ENCODE measurements around the gene PACC1.
"Not testable (repeated sequence)": the region's sequence is repeated elsewhere in the genome, so short reads cannot be mapped to it uniquely, and the experiment has no call there.

The PACC1 gene

GRCh38 chr1:212401838-212402582 lies 12.7 kb downstream of the PACC1 start:
- in situ Hi-C loops (cut with MboI; ENCODE audit: low sequenced_read_pairs), result no loop called here

GRCh38 chr1:212401042-212401441 lies 13.6 kb downstream of the PACC1 start:
- in situ Hi-C loops (cut with MboI; ENCODE audit: low sequenced_read_pairs), result no loop called here

- in situ Hi-C loops (cut with MboI; ENCODE audit: low sequenced_read_pairs), result no loop called here
Observed at GRCh38 chr1:212397171-212397570, 17.5 kb downstream of the PACC1 start.

GRCh38 chr1:212396638-212397037 lies 18.0 kb downstream of the PACC1 start:
- in situ Hi-C loops (cut with MboI; ENCODE audit: low sequenced_read_pairs), result no loop called here

GRCh38 chr1:212395678-212396437 lies 18.8 kb downstream of the PACC1 start:
- in situ Hi-C loops (cut with MboI; ENCODE audit: low sequenced_read_pairs), result not testable (repeated sequence)

- in situ Hi-C loops (cut with MboI; ENCODE audit: low sequenced_read_pairs), result no loop called here
Observed at GRCh38 chr1:212388985-212389716, 25.5 kb downstream of the PACC1 start.

GRCh38 chr1:212386029-212386428 lies 28.7 kb downstream of the PACC1 start:
- in situ Hi-C loops (cut with MboI; ENCODE audit: low sequenced_read_pairs), result no loop called here

- in situ Hi-C loops (cut with MboI; ENCODE audit: low sequenced_read_pairs), result no loop called here
Observed at GRCh38 chr1:212381397-212382035, 33.2 kb downstream of the PACC1 start.

- in situ Hi-C loops (cut with MboI; ENCODE audit: low sequenced_read_pairs), result no loop called here
Observed at GRCh38 chr1:212379366-212379765, 35.3 kb downstream of the PACC1 start.

- in situ Hi-C loops (cut with MboI; ENCODE audit: low sequenced_read_pairs), result no loop called here
Observed at GRCh38 chr1:212377644-212378043, 37.0 kb downstream of the PACC1 start.

GRCh38 chr1:212375986-212376385 lies 38.7 kb downstream of the PACC1 start:
- in situ Hi-C loops (cut with MboI; ENCODE audit: low sequenced_read_pairs), result no loop called here

GRCh38 chr1:212368073-212368484 lies 46.6 kb downstream of the PACC1 start:
- in situ Hi-C loops (cut with MboI; ENCODE audit: low sequenced_read_pairs), result loop anchor here (25.0 kb wide), 2 partner anchors 306 to 681 kb away; partner anchors contain the start of gene NEK2

GRCh38 chr1:212367474-212368072 lies 47.1 kb downstream of the PACC1 start:
- in situ Hi-C loops (cut with MboI; ENCODE audit: low sequenced_read_pairs), result loop anchor here (25.0 kb wide), 2 partner anchors 305 to 680 kb away; partner anchors contain the start of gene NEK2

- in situ Hi-C loops (cut with MboI; ENCODE audit: low sequenced_read_pairs), result loop anchor here (25.0 kb wide), 2 partner anchors 305 to 680 kb away; partner anchors contain the start of gene NEK2
Observed at GRCh38 chr1:212366901-212367300, 47.8 kb downstream of the PACC1 start.

GRCh38 chr1:212364985-212365384 lies 49.7 kb downstream of the PACC1 start:
- in situ Hi-C loops (cut with MboI; ENCODE audit: low sequenced_read_pairs), result loop anchor here (25.0 kb wide), 2 partner anchors 303 to 678 kb away; partner anchors contain the start of gene NEK2

GRCh38 chr1:212359794-212360479 lies 54.7 kb downstream of the PACC1 start:
- in situ Hi-C loops (cut with MboI; ENCODE audit: low sequenced_read_pairs), result loop anchor here (25.0 kb wide), 2 partner anchors 298 to 673 kb away; partner anchors contain the start of gene NEK2

- in situ Hi-C loops (cut with MboI; ENCODE audit: low sequenced_read_pairs), result loop anchor here (25.0 kb wide), 2 partner anchors 293 to 668 kb away; partner anchors contain the start of gene NEK2
Observed at GRCh38 chr1:212355230-212355969, 59.3 kb downstream of the PACC1 start.

- in situ Hi-C loops (cut with MboI; ENCODE audit: low sequenced_read_pairs), result loop anchor here (25.0 kb wide), 2 partner anchors 292 to 667 kb away; partner anchors contain the start of gene NEK2
Observed at GRCh38 chr1:212354464-212354863, 60.2 kb downstream of the PACC1 start.

- in situ Hi-C loops (cut with MboI; ENCODE audit: low sequenced_read_pairs), result loop anchor here (25.0 kb wide), 2 partner anchors 291 to 666 kb away; partner anchors contain the start of gene NEK2
Observed at GRCh38 chr1:212353181-212353580, 61.5 kb downstream of the PACC1 start.
